GM12878 (cell line): Measurements from ENCODE around the gene CACNA1D. TPM values are rescaled to one million over a fixed set of nuclear protein-coding genes. Genes with fewer than 3 reads are reported as not detected.

ENCODE experiments used
- ATAC-seq: fragments of 200-7000 bp; cut with Tn5 transposase; 3 replicates; pipeline ENCODE4 v1.9.1; 2020; ENCODE audit warnings: mild to moderate bottlenecking, moderate library complexity
- BruUV-seq: library from RNA; stranded (reverse); fragments of 400-500 nt; replicated peaks from 2 replicates; lab custom pipeline; 2021; lab: Mats Ljungman, UMichigan
- CTCF ChIA-PET: fragments of 300-600 bp; sonication (Branson Sonifier 250); formaldehyde crosslinking; extraction: SDS; loops from one replicate; lab custom pipeline; 2021; ENCODE audit warnings: inconsistent platforms; lab: Yijun Ruan, JAX
- POLR2A ChIA-PET: fragments of 350-600 bp; formaldehyde crosslinking; extraction: SDS; loops from one replicate; lab custom pipeline; 2021; ENCODE audit warnings: inconsistent platforms; lab: Charles Lee
- RAD21 ChIA-PET: fragments of 300-600 bp; sonication (Branson Sonifier 250); formaldehyde crosslinking; loops from one replicate; lab custom pipeline; 2023; ENCODE audit warnings: antibody characterized with exemption; ENCODE audit not compliant: unreplicated experiment; lab: Charles Lee
- SMC1A ChIA-PET: fragments of 300-600 bp; sonication (Branson Sonifier 250); formaldehyde crosslinking; loops from one replicate; lab custom pipeline; 2023; ENCODE audit not compliant: unreplicated experiment, uncharacterized antibody; lab: Charles Lee
- DNase-seq: peaks from one replicate; pipeline ENCODE4 v3.0.0-alpha.2; 2011; ENCODE audit warnings: low read depth, low spot score
- FAIRE-seq: peaks from 3 replicates; lab custom pipeline; 2011; peaks lifted over from hg19 to GRCh38; lab: Jason Lieb, UNC
- H2AFZ ChIP-seq: 2 replicates; pipeline ENCODE4 v1.6.0; 2011; ENCODE audit warnings: low read depth, low read length, control low read depth; ENCODE audit not compliant: control insufficient read depth
- H3K27ac ChIP-seq: 2 replicates; pipeline ENCODE4 v1.5.1; 2011; ENCODE audit warnings: control low read depth; ENCODE audit not compliant: control insufficient read depth, insufficient read depth
- H3K27me3 ChIP-seq, 2 experiments: replicated peaks in 1 of 2; 2 replicates each; pipeline versions ENCODE4 v1.6.0 to v1.6.1; 2011; ENCODE audit warnings: low read length in 1 of 2; ENCODE audit not compliant: control insufficient read depth in 2 of 2, insufficient read depth in 2 of 2
- H3K36me3 ChIP-seq, 2 experiments: 2 replicates each; pipeline ENCODE4 v1.5.1; 2011; ENCODE audit warnings: low read length in 1 of 2; ENCODE audit not compliant: control insufficient read depth in 2 of 2, insufficient read depth in 2 of 2
- H3K4me1 ChIP-seq: 2 replicates; pipeline ENCODE4 v1.6.1; 2011; ENCODE audit warnings: mild to moderate bottlenecking, low read length, moderate library complexity, mixed read lengths; ENCODE audit not compliant: control insufficient read depth, insufficient read depth
- H3K4me2 ChIP-seq: 2 replicates; pipeline ENCODE4 v1.6.0; 2011; ENCODE audit warnings: control low read depth; ENCODE audit not compliant: control insufficient read depth, insufficient read depth
- H3K4me3 ChIP-seq: fragments of 200-600 bp; sonication (generic); 2 replicates; pipeline ENCODE4 v1.5.1; 2016
- H3K79me2 ChIP-seq: 2 replicates; pipeline ENCODE4 v1.6.0; 2011; ENCODE audit warnings: low read length; ENCODE audit not compliant: control insufficient read depth, insufficient read depth
- H3K9ac ChIP-seq: 2 replicates; pipeline ENCODE4 v1.8.0; 2011; ENCODE audit warnings: low read length, control low read depth, mixed read lengths; ENCODE audit not compliant: control insufficient read depth, insufficient read depth
- H3K9me3 ChIP-seq: replicated peaks from 3 replicates; pipeline ENCODE4 v1.5.1; 2011; ENCODE audit warnings: mild to moderate bottlenecking, low read length; ENCODE audit not compliant: control insufficient read depth, insufficient read depth
- H4K20me1 ChIP-seq: 2 replicates; pipeline ENCODE4 v1.6.0; 2011; ENCODE audit not compliant: control insufficient read depth, insufficient read depth
- CBX5 ChIP-seq: sonication (generic); IDR thresholded peaks from 2 replicates; pipeline ENCODE4 v1.6.1; 2016; ENCODE audit warnings: low read depth, moderate library complexity, mild to moderate bottlenecking, inconsistent platforms
- EGR1 ChIP-seq, 2 experiments: IDR thresholded peaks; 1 replicate in 1 of 2; 2 replicates in 1 of 2; pipeline ENCODE4 v1.6.1; 2011 to 2012; ENCODE audit warnings: low read depth in 2 of 2, low read length in 2 of 2, borderline replicate concordance in 1 of 2, mild to moderate bottlenecking in 1 of 2, moderate library complexity in 1 of 2
- EZH2 ChIP-seq: IDR thresholded peaks from 2 replicates; pipeline ENCODE4 v1.6.1; 2012; ENCODE audit warnings: low read depth, mild to moderate bottlenecking, control low read depth, inconsistent platforms, low read length, borderline replicate concordance; ENCODE audit not compliant: control insufficient read depth
- GABPA ChIP-seq: IDR thresholded peaks from 2 replicates; pipeline ENCODE4 v1.6.1; 2014; ENCODE audit warnings: antibody characterized with exemption, low read depth, mild to moderate bottlenecking, inconsistent platforms
- MXI1 ChIP-seq: fragments of 150-350 bp; IDR thresholded peaks from 2 replicates; pipeline ENCODE4 v1.6.1; 2011; ENCODE audit warnings: low read depth, mild to moderate bottlenecking, inconsistent platforms, low read length, improper control_type of control experiment
- NBN ChIP-seq: fragments of 450-650 bp; IDR thresholded peaks from 2 replicates; pipeline ENCODE4 v1.6.1; 2016
- NFIC ChIP-seq: IDR thresholded peaks from 2 replicates; pipeline ENCODE4 v1.6.1; 2012; ENCODE audit warnings: low read depth, mild to moderate bottlenecking, inconsistent platforms, low read length, moderate library complexity
- NFYA ChIP-seq: IDR thresholded peaks from 2 replicates; pipeline ENCODE4 v1.6.1; 2011; ENCODE audit warnings: low read depth, mild to moderate bottlenecking, low read length, improper control_type of control experiment, borderline replicate concordance
- NR2F1 ChIP-seq: fragments of 450-650 bp; conservative IDR thresholded peaks from 2 replicates; pipeline ENCODE4 v1.6.1; 2017; ENCODE audit warnings: mild to moderate bottlenecking
- POLR2AphosphoS2 ChIP-seq: IDR thresholded peaks from 2 replicates; pipeline ENCODE4 v1.6.1; 2011; ENCODE audit warnings: low read depth, mild to moderate bottlenecking, low read length, improper control_type of control experiment, moderate library complexity
- USF2 ChIP-seq: IDR thresholded peaks from 2 replicates; pipeline ENCODE4 v1.6.1; 2011; ENCODE audit warnings: low read depth, low read length, improper control_type of control experiment, borderline replicate concordance
- WRNIP1 ChIP-seq: IDR thresholded peaks from 2 replicates; pipeline ENCODE4 v1.6.1; 2011; ENCODE audit warnings: low read depth, low read length, improper control_type of control experiment, borderline replicate concordance
- ZNF274 ChIP-seq: IDR thresholded peaks from one replicate; pipeline ENCODE4 v1.8.0; 2011; ENCODE audit not compliant: insufficient read length, insufficient read depth
- WGBS: methylation state at CpG from one replicate; pipeline ENCODE4 v1.1.6; 2016; ENCODE audit warnings: low lambda C conversion rate; ENCODE audit not compliant: insufficient replicate concordance, insufficient coverage; ENCODE audit errors: missing lambda C conversion rate; 5-methylcytosine and 5-hydroxymethylcytosine counted together
- in situ Hi-C: fragments of 300-500 bp; cut with MboI; formaldehyde crosslinking; loops from 9 replicates; pipeline ENCODE4 v1.14.3; 2018; ENCODE audit warnings: mixed read lengths
- intact Hi-C: fragments of 100-400 bp; cut with micrococcal nuclease; formaldehyde crosslinking; loops from one replicate; pipeline ENCODE4 v1.14.2; 2022; ENCODE audit not compliant: unreplicated experiment
- polyA plus RNA-seq, 11 experiments: library from polyadenylated mRNA; depleted of rRNA in 4 of 11; unstranded in 6 of 11; stranded (reverse) in 5 of 11; fragments of >200 nt; fragmentation: Nextera tagmentation in 4 of 11; fragmentation: Illumina TruSeq in 1 of 11; extraction: Ambion mirVana in 4 of 11; extraction: Trizol in 1 of 11; gene quantifications; 1 replicate in 1 of 11; 2 replicates in 10 of 11; pipeline versions ENCODE4 v1.2.1 to v1.2.3, GENCODE V29; 2011 to 2016; ENCODE audit warnings: inconsistent platforms in 2 of 11, missing spikeins in 2 of 11, low read depth in 1 of 11
- total RNA-seq, 4 experiments: library from RNA; depleted of rRNA in 3 of 4; stranded (reverse); fragments of >200 nt in 3 of 4; fragmentation: Illumina TruSeq in 1 of 4; extraction: Trizol in 1 of 4; gene quantifications; 2 replicates each; pipeline versions ENCODE4 v1.2.1 to v1.2.3, GENCODE V29; 2013 to 2021
- TF ChIP-seq, protein P1 (sequence below): fragments of 150-350 bp; IDR thresholded peaks from 2 replicates; pipeline ENCODE4 v1.6.1; 2014; ENCODE audit warnings: mild to moderate bottlenecking, low read depth, low read length
- TF ChIP-seq, protein P2 (sequence below): IDR thresholded peaks from 2 replicates; pipeline ENCODE4 v1.6.1; 2012; ENCODE audit warnings: low read depth, low read length, improper control_type of control experiment
- TF ChIP-seq, protein P3 (sequence below): fragments of 450-650 bp; IDR thresholded peaks from 2 replicates; pipeline ENCODE4 v1.6.1; 2017; ENCODE audit warnings: mild to moderate bottlenecking

CACNA1D gene
- total and polyA plus RNA-seq, 10 of the 15 experiments (the other 5 are each of a cell fraction or from before 2014, with no cell fraction given): 0.21 to 24.4 (median 1.6) TPM

- ChIA-PET CTCF (interaction anchor here (0.7 to 1.6 kb wide), 4 partner anchors 19 to 196 kb away, joined by 3 to 4 read pairs (median 4); no protein-coding TSS in a partner anchor), RAD21 (no interaction called here)
- FAIRE-seq: no peak
Observed at GRCh38 chr3:53724566-53724965, 230.2 kb downstream of the CACNA1D start.

More at GRCh38 chr3:53724566-53724965, 230.2 kb downstream of the CACNA1D start:
- POLR2A ChIA-PET: no interaction called here
- Histone ChIP-seq H3K27me3 (no peaks in the 10 kb centered on the region; a peak in 1 of 4 replicates), H3K4me1 (no peaks in the 10 kb centered on the region), H4K20me1 (no peaks in the 10 kb centered on the region), H3K36me3 (no peaks in the 10 kb centered on the region), H3K79me2 (no peaks in the 10 kb centered on the region), H3K9ac (no peak overlapping the region), H3K9me3 (no peaks in the 10 kb centered on the region), H3K27ac (no peak overlapping the region), H2AFZ (no peak overlapping the region), H3K4me3 (no peak overlapping the region), H3K4me2 (no peak overlapping the region)
- DNase-seq (no peak), ATAC-seq (no peak)
- intact Hi-C loops: no loop called here
- 46% methylated on average over 2 of the region's 2 CpGs for WGBS
- in situ Hi-C loops: no loop called here
- SMC1A ChIA-PET: interaction anchor here (0.8 to 0.9 kb wide), 2 partner anchors 12 to 82 kb away, joined by 3 to 4 read pairs; no protein-coding TSS in a partner anchor
- BruUV-seq: no TSS peak
- TF ChIP-seq, protein P1, sequence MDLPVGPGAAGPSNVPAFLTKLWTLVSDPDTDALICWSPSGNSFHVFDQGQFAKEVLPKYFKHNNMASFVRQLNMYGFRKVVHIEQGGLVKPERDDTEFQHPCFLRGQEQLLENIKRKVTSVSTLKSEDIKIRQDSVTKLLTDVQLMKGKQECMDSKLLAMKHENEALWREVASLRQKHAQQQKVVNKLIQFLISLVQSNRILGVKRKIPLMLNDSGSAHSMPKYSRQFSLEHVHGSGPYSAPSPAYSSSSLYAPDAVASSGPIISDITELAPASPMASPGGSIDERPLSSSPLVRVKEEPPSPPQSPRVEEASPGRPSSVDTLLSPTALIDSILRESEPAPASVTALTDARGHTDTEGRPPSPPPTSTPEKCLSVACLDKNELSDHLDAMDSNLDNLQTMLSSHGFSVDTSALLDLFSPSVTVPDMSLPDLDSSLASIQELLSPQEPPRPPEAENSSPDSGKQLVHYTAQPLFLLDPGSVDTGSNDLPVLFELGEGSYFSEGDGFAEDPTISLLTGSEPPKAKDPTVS: no peak
- no peak for TF ChIP-seq ZNF274
- TF ChIP-seq EZH2: no peak
- TF ChIP-seq CBX5: no peak
- TF ChIP-seq USF2: no peak
- TF ChIP-seq, protein P2, sequence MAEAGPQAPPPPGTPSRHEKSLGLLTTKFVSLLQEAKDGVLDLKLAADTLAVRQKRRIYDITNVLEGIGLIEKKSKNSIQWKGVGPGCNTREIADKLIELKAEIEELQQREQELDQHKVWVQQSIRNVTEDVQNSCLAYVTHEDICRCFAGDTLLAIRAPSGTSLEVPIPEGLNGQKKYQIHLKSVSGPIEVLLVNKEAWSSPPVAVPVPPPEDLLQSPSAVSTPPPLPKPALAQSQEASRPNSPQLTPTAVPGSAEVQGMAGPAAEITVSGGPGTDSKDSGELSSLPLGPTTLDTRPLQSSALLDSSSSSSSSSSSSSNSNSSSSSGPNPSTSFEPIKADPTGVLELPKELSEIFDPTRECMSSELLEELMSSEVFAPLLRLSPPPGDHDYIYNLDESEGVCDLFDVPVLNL: no peak
- no peak for TF ChIP-seq MXI1
- TF ChIP-seq NFYA: no peak
- no peak for TF ChIP-seq WRNIP1
- TF ChIP-seq POLR2AphosphoS2: no peak
- TF ChIP-seq, protein P3, sequence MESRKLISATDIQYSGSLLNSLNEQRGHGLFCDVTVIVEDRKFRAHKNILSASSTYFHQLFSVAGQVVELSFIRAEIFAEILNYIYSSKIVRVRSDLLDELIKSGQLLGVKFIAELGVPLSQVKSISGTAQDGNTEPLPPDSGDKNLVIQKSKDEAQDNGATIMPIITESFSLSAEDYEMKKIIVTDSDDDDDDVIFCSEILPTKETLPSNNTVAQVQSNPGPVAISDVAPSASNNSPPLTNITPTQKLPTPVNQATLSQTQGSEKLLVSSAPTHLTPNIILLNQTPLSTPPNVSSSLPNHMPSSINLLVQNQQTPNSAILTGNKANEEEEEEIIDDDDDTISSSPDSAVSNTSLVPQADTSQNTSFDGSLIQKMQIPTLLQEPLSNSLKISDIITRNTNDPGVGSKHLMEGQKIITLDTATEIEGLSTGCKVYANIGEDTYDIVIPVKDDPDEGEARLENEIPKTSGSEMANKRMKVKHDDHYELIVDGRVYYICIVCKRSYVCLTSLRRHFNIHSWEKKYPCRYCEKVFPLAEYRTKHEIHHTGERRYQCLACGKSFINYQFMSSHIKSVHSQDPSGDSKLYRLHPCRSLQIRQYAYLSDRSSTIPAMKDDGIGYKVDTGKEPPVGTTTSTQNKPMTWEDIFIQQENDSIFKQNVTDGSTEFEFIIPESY: no peak
- no peak for TF ChIP-seq NFIC
- TF ChIP-seq GABPA: no peak
- no peak for TF ChIP-seq EGR1 (IDR thresholded peaks at IDR 0.05; ENCODE audit: borderline replicate concordance in 1 of 2, low read depth in 2 of 2, low read length in 2 of 2)
- TF ChIP-seq NBN: no peak
- no peak for TF ChIP-seq NR2F1
